Suppressor macrophage treated with lipopolysaccharide for 1 hour (primary cell): ENCODE data around the gene GABPB1.
"Not testable (repeated sequence)": the region's sequence is repeated elsewhere in the genome, so short reads cannot be mapped to it uniquely, and the experiment has no call there.

Source experiments
- DNase-seq, 3 donors: peaks; one replicate each; pipeline ENCODE4 v3.0.0-alpha.2; 2020 to 2022

Gene GABPB1

DNA sequence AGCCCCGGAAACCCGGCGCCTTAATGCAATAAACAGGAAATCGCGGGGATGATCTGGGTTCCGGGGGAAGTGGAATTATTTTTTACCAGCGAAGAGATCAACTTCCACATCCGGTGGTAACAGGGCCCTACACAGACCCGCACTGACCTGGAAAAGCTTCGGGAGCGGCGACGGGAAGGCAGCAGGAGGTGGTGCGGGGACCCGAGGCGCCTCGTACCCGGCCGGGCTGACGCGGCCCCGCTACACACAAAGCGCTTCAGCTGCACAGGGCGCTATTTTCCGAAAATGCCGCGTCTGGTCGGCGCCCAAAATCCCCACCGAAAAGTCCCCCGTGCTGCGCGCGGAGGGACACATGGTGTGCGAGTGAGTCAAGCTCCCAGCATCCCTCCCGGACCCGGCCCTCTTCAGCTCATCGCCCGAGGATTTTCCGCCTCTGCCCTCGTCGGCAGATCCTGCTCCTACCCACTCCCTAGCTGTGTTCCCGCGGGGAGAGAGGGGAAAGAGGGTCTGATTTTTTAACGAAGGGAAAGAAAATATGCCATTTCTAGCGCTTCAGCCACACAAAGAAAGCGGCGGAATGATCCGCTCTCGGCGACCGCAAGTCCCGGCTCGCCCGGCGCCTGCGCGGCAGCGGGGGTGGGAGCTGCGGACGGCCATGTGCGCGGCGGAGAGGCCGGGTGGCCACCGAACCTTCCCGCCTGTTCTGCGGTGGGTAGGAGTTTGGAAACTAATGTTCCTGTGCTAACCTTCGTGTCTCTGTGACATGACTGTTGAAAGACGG lies at the start of gene GABPB1:
Gene GABPB1 (minus strand): TSS at position 361 of the 781 bp plus-strand sequence. CDS start 45,400 bp downstream, outside the sequence.
- peak; percentile 91 to 96 (median 94) for DNase-seq

DNA sequence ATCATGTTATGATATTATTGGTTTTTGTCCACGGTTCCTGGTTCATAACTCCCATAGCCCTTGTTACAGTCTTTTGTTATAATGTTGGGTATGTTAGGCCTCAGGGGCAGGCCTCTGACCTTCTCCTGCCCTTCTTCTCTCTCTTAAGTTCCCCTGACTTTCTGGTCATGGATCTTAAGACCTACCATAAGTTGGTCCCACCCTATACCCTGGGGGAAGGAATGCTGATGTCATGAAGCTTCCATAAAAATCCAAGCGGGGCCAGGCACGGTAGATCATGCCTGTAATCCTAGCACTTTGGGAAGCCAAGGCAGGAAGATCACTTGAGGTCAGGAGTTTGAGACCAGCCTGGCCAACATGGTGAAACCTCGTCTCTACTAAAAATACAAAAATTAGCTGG lies 36.6 kb upstream of the GABPB1 start:
- not testable (repeated sequence) for DNase-seq

DNA sequence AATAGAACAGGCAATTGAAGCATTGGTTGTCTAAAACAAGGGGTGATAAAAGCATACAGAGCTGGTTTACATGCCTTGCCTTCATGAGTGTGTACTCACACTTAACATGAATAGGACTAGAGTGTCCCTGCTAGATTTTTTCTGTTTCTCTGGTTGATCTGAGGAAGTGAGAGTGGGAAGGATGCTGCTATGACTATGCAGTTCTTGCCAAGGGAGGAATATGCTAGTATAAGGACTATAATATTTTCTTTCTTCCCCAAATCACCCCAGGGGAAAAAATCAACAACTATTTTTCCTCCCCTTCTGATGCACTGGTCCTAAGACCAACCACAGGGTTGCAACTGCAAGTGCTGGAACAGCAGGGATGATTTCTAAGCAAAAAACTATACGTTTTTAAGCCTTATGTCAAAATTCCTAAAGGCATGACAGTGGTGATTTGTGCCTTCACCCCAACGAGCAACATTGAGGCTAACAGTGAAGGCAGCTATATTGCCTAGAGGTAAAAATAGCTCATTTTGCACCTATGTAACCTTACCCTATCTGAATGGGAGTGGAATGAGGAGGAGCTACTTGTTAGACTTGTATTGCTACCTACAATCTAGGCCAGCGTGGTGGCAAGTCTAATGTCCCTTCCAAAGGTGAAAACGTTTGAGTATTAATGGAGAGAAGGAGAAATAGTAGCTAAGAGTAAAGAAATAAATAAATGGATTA lies 35.7 kb upstream of the GABPB1 start:
- DNase-seq, result peak; percentile 39 to 58 (median 45)

DNA sequence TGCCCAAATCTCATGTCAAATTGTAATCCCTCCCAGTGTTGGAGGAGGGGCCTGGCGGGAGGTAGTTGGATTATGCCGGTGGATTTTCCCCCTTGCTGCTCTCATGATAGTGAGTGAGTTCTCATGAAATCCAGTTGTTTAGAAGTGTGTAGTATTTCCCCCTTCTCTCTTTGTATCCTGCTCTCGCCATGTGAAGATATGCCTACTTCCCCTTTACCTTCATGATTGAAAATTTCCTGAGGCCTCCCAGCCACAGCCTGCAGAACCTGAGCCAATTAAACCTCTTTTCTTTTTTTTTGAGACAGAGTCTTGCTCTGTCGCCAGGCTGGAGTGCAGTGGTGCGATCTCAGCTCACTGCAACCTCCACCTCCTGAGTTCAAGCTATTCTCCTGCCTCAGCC lies 27.4 kb upstream of the GABPB1 start:
- peak in 1 of 3 donors; percentile 19 for DNase-seq

DNA sequence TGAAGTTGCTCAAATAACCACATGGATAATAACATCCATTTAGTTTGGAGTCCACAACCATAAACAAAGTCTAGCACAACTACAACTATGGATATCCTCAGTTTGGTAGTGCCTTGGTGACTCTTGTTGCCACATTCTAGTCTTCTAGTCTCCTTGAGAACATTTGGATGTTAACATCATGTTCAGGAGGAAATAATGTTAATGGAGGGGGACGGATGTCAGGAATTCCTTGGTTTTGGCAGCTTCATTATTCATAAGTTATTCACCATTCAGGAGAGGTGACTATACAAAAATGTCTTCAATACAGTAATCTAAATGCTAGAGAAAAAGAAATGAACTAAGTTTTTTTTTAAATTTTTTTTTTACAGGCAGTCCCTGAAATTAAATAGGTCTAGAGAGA lies 26.4 kb upstream of the GABPB1 start:
- DNase-seq, result no peak

DNA sequence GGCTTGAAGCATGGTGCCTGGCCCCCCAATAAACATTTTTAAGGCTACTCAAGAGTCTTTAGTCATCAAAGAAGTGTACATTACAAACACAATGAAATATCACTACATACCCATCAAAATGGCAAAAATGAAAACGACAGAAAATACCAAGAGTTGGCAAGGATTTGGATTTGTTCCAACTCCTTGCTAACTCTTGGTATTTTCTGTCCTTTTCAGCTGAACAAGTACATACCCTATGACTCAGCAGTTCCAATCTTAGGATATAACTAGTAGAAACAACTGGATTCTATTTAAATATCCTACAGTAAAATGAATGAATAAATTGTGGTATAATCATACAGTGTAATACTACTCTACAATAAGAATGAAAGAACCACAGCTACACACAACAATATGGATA lies 25.1 kb upstream of the GABPB1 start:
- no peak for DNase-seq

DNA sequence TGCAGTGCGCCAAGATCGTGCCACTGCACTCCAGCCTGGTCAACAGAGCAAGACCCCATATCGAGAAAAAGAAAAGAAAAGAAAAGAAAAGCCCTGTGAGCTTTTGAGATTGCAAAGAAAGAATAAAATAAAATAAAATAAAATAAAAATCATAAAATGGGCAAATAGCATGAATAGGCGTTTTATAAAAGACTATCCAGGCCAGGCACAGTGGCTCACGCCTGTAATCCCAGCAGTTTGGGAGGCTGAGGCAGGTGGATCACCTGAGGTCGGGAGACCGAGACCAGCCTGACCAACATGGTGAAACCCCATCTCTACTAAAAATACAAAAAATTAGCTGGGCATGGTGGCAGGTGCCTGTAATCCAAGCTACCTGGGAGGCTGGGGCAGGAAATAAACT lies 24.4 kb upstream of the GABPB1 start:
- not testable (repeated sequence) for DNase-seq

DNA sequence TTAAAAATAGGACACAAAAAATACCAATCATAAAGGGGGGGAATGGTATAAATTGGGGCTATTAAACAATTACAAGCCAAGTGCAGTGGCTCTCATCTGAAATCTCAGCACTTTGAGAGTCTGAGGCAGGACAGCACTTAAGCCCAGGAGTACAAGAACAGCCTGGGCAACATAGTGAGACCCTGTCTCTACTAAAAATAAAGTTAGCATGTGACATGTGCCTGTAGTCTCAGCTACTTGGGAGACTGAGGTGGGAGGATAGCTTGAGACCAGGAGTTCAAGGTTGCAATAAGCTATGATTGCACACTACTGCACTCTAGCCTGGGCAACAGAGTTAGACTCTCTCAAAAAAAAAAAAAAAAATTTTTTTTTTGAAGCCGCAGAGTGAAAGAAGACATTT lies 23.8 kb upstream of the GABPB1 start:
- no peak for DNase-seq

DNA sequence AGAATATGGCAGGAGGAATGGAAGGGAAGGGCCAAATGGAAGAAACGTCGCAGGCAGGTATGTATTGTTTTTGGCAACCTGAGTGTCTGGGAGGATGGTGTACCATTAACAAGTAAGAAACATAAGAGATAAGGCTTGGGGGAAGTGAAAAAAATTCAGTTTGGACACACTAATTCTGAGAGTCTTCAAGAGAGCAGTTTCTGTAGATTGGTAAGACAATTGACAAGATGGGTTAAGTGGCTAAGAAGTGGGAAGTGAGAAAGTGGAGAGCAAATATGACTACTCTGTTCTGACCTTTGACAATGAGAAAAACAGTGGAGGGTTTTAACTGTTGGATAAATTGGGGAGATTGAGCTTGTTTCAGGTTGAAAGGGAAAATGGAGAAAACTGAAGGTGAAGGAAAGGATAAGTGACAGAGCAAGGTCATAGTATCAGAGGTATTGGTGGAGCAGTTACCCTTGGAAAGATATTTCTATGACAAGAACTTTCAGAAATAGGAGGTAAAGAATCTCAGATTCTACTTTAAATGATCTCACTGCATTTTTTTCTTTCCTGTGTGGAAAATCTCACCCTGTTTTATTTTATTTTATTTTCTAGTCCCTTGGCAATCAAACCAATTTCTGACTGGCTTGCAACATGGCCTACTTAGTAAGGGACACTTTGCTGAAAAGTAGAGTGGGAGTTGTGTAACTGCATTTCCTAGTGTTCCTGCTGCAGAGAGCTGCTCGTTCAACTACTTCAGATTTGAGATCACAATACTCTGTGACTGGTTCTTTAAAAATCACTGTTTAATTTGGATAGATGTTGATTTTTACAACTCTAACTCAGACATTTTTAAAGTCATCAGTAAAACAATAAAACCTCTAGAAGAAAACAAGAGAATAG lies 23.1 kb upstream of the GABPB1 start:
- DNase-seq, result peak; percentile 22 to 36 (median 22)

DNA sequence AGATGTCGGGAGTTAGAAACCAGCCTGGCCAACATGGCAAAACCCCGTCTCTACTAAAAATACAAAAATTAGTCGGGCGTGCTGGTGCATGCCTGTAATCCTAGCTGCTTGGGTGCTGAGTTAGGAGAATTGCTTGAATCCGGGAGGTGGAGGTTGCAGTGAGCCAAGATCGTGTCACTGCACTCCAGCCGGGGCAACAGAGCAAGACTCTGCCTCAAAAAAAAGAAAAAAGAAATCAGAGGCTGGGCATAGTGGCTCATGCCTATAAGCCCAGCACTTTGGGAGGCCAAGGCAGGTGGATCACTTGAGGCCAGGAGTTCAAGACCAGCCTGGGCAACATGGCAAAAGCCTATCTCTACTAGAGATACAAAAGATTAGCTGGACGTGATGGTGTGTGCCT lies 14.6 kb upstream of the GABPB1 start:
- not testable (repeated sequence) for DNase-seq

DNA sequence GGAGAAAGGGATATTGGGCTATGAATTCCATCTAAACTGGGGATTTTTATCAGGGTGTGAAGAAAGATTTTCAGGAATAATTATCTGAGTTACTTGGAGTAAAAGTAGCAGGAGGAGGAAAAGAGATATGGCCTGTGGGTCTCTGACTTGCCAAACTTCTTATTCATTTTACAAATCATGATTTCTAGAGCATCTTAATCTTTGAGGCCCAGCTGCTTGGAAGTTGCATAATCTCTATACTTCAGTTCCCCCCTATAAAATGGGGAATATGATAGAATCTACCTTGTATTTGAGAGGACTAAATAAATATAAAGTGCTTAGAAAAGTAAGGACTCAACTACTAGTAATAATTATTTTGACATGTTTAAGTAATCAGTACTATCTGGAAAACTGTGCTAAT lies 11.0 kb upstream of the GABPB1 start:
- no peak for DNase-seq

DNA sequence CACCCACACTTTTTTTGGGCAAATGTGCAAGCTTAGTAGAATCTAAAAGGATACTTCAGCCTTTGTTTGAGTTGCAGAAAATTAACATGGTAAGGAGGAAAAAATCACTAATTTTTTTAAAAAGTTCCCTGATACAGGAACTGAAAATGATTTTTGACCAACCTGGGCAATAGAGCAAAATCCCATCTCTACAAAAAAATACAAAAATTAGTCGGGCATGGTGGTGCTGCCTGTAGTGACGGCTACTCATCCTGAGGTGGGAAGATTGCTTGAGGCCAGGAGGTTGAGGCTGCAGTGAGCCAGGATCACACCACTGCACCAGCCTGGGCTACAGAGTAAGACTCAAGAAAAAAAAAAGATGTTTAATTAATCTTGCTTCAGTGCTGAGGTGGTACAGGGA lies 10.6 kb upstream of the GABPB1 start:
- DNase-seq, result no peak

DNA sequence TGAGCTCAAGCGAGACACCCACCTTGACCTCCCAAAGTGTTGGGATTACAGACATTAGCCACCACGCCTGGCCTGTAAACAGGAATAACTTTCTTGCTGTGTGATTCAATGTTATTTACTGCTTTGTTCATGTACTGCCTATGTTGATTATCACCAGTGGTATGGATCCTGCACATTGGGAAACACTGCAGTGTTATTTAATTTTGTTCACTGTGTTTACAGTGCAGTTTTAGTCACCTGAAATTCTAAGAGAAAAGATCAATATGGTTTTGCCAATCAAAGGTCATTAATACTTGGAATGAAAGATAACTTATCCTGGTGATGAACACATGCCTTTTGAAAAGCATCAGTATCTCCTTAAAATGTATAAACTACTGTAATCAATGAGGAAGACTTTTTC lies 8.6 kb upstream of the GABPB1 start:
- no peak for DNase-seq

DNA sequence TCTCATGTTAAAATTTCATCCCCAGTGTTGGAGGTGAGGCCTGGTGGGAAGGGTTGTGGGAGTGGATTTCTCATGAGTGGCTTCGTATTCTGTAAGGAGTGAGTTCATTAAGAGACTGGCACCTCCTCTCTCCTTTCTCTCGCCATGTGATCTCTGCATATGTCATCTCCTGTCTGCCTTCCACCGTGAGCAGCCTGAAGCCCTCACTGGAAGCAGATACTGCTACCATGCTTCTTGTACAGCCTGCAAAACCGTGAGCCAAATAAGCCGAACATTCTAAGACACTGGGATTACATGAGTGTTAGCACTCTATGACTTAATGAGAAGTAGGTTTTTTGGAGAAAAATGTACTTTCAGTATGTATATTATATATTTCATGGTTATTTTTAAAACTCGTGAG lies 6.8 kb upstream of the GABPB1 start:
- DNase-seq, result no peak

DNA sequence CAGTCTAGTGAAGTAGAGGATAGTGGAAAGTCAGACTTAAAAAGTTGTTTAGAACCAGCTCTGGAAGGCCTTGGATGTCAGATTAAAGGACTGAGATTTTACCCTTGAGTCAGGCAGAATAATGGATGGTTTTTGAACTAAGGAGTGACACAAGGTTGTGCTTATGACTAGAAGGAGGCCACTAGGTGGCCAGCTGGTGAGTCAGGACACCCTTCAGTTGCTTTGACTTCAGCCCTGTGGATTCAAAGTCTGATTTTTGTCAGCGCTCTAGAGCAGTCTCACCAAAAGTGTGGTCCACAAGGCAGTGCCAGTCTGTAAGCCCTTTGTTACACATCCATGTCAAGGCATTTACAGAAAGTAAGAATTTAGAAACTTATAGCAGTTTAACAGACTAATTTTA lies 3.8 kb upstream of the GABPB1 start:
- peak; percentile 53 to 67 (median 59) for DNase-seq

DNA sequence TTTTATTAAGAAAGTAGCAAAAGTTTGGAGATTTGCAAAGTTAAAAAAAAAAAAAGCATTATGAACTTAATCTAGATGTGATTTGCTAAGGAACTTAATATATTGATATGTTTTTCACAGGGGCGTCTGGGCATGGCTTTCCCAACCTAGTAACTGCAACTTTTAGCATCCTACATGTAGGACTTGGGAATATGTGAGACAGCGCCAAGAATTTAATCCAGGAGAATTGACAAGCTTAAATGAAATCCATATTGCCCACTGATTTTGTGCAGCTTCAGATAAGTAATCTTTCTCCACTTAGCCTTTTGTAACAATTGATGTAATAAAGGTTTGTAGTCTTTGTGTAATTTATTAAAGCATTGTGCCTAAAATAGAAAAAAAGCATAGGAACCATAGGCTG lies 982 bp upstream of the GABPB1 start:
- no peak for DNase-seq

DNA sequence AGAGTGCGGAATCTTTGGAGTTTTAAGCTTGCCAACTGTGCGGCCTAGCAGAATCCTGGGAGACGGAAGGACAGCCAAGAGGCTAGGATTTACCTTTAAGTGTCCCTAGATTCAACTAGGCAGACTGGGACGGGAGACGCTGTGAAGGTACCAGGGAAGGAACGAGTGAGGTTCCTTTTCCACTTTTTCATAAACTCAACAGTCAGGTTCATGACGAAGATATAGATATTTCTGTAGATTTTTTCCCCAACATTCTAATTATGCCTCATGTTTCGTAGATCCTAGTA lies 564 bp upstream of the GABPB1 start:
- DNase-seq, result no peak

DNA sequence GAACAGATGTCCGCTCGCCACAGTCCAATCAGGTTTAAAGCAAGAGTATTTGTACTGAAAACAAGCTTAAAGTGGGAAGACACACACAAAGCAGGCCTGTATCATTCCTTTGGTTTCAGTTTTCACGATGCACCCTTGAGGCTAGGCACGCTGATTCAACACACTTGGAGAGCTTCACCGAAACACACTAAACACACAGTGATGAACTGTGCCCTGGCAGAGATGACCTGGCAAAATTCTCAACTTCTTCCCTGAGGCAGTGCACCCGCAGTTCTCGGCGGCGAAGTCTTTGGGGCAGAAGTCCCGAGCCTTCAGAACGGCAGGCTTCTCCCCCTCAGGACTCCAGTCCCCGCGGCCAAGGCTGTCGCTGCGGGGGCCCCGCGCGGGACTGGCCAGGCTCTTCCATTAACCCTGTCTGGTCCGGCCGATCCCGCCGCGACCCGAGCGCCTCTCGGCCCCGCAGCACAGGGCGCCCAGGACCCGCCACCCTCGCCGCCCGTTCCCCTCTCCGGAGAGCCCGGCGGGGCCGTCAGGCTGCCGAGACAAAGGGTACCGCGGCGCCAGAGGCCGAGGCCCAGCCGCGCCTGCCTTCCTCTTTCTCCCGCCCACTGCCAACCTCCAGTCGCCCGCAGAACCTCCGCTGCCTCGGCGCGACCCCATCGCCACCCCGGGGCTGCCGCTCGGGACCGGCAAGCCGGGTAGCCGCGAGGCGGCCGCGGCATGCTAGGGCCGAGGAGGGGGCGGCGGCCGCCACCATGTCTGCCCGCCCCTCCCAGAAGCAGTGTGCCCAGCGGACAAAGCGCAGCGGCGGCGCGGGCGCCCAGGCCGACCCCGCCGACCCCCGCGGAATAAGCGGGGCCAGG lies 792 bp downstream of the GABPB1 start:
- DNase-seq, result peak; percentile 73 to 79 (median 78)

DNA sequence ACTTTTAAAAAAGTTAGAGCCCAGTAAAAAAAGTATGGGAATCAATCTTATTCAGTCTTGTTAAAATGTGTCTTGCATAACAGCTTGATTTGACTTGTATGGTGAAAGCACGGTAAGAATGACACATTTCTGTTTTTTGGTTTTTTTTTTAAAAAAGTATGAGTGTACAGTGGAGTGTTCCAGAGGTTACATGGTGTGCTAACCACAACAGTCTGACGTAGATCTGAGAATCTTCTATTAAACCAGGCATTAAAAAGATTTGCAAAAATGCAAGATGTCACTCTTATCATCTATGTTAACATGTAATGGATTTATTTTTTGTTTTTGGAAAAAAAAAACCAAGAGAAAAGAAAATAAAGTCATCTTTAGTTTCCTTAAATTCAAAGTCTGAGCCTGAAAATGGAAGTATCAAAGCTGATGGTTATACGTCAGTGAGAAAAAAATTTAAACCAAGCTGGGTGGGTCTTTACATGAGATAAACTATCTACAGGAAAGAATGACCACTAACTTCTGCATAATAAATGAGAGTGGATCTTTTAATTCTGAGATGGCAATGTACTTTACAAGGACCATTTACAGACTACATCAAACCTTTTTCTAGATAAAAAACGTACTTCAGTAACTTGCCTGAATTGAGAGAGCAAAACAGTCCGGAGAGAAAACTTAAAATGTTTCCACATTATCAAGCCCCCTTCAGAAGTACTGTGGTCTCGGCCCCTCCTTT lies 1.6 kb downstream of the GABPB1 start:
- DNase-seq, result peak; percentile 51 to 94 (median 86)

DNA sequence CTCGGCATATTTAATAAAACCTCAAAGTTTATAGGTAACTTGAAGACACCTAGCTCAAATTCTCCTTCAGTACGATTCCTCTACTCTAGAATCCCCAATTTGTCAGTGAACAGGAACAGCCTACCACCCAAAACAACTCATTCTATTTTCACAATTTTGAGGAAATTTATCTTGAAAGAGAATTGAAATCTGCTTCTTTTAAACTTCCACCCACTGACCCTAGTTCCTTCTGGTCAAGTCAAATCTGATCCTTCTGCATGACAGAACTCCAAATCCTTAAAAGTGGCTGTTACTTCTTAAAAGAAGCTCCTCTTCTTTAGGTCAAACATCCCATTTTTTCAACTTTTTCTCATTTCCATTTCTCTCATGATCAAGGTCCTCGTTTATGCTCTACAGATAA lies 4.4 kb downstream of the GABPB1 start:
- DNase-seq, result peak; percentile 8 to 42 (median 29)

DNA sequence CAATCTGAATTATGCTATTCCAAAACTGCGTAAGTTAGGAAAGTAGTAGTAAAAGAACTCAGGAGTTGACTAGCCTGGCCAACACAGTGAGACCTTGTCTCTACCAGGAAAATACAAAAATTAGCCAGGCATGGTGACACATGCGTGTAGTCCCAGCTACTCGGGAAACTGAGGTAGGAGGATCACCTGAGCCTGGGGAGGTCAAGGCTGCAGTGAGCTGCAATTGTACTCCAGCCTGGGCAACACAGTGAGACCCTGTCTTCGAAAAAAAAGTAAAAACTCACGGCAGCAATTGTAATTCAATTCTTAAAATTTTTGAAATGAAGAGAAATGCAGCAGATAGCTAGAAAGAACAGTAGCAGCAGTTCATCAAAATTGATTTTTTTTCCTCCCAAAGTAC lies 9.7 kb downstream of the GABPB1 start:
- no peak for DNase-seq

DNA sequence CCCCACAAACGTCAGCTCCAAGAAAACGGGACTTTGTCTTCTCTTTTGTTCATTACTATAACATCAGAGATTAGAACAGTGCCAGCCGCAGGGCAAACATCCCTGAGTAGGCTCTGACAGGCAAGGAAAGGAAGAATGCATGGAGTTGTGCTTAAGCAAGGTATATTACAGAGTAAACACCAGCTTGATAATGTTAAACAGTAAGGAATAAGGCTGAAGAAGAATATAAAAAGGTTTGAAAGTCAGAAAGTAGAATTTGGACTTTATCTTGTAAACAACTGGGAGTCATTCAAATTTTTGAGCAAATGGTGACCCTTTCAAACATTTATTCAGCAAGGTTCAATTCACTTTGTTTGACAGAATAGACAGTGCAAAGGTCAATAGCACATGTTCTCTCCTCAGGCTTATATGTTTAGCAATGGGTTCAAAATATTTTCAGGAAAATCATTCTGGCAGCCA lies 11.0 kb downstream of the GABPB1 start:
- DNase-seq, result no peak
